IMR-90 (cell line): ENCODE measurements around the gene KIAA0232. TPM values are rescaled to one million over a fixed set of nuclear protein-coding genes. Genes with fewer than 3 reads are reported as not detected.
A peak's percentile ranks its signal among the peaks of the same experiment; 100 is the strongest.

ENCODE experiments used
- ATAC-seq: fragments of 200-7000 bp; cut with Tn5 transposase; 2 replicates; pipeline ENCODE4 v1.9.1; 2020; ENCODE audit warnings: low read depth, mild to moderate bottlenecking, moderate library complexity
- BruUV-seq: library from RNA; stranded (reverse); fragments of 400-500 nt; replicated peaks from 2 replicates; lab custom pipeline; 2021; lab: Mats Ljungman, UMichigan
- CTCF ChIA-PET: fragments of 300-600 bp; formaldehyde crosslinking; extraction: SDS; loops from one replicate; lab custom pipeline; 2021; ENCODE audit warnings: antibody characterized with exemption; lab: Yijun Ruan, JAX
- POLR2A ChIA-PET: fragments of 300-600 bp; sonication (Branson Sonifier 250); formaldehyde crosslinking; loops from one replicate; lab custom pipeline; 2022; ENCODE audit warnings: antibody characterized with exemption; ENCODE audit not compliant: unreplicated experiment; lab: Charles Lee
- DNase-seq: peaks from one replicate; pipeline ENCODE4 v3.0.0; 2013
- H2AFZ ChIP-seq: replicated peaks from 2 replicates; pipeline ENCODE3; 2013; ENCODE audit warnings: low read length, mild to moderate bottlenecking; ENCODE audit not compliant: poor library complexity
- H2AK5ac ChIP-seq: 2 replicates; pipeline ENCODE4 v1.6.1; 2013; ENCODE audit warnings: low read depth, low read length, inconsistent platforms
- H2AK9ac ChIP-seq: replicated peaks from 2 replicates; pipeline ENCODE3; 2013; ENCODE audit warnings: mild to moderate bottlenecking, low read depth, low read length, moderate library complexity; ENCODE audit not compliant: poor library complexity
- H2BK120ac ChIP-seq: 2 replicates; pipeline ENCODE4 v1.6.1; 2013; ENCODE audit warnings: low read depth, low read length, inconsistent platforms
- H2BK15ac ChIP-seq: 3 replicates; pipeline ENCODE4 v1.6.1; 2013; ENCODE audit warnings: low read depth, low read length, inconsistent platforms
- H2BK20ac ChIP-seq: 2 replicates; pipeline ENCODE4 v1.6.1; 2013; ENCODE audit warnings: low read depth, mild to moderate bottlenecking, inconsistent platforms, low read length, moderate library complexity
- H2BK5ac ChIP-seq: 2 replicates; pipeline ENCODE4 v1.6.1; 2013; ENCODE audit warnings: mild to moderate bottlenecking, low read depth, low read length, inconsistent platforms; ENCODE audit not compliant: poor library complexity, severe bottlenecking
- H3K14ac ChIP-seq: replicated peaks from 2 replicates; pipeline ENCODE4 v1.6.1; 2013; ENCODE audit warnings: low read depth, low read length, inconsistent platforms
- H3K18ac ChIP-seq: 2 replicates; pipeline ENCODE4 v1.6.1; 2013; ENCODE audit warnings: low read depth, low read length, control low read depth
- H3K23ac ChIP-seq: 2 replicates; pipeline ENCODE4 v1.6.1; 2013; ENCODE audit warnings: low read depth, low read length, inconsistent platforms
- H3K27ac ChIP-seq: 2 replicates; pipeline ENCODE4 v1.5.1; 2013; ENCODE audit warnings: mild to moderate bottlenecking, control low read depth, low read length; ENCODE audit not compliant: insufficient read depth
- H3K27me3 ChIP-seq: 2 replicates; pipeline ENCODE4 v1.6.1; 2013; ENCODE audit warnings: low read length; ENCODE audit not compliant: control insufficient read depth, insufficient read depth
- H3K36me3 ChIP-seq: 2 replicates; pipeline ENCODE4 v1.6.1; 2013; ENCODE audit warnings: low read length, mixed read lengths; ENCODE audit not compliant: control insufficient read depth, insufficient read depth
- H3K4ac ChIP-seq: 2 replicates; pipeline ENCODE4 v1.6.1; 2013; ENCODE audit warnings: low read depth, low read length, inconsistent platforms
- H3K4me1 ChIP-seq: 2 replicates; pipeline ENCODE4 v1.6.1; 2013; ENCODE audit warnings: low read length, mixed read lengths; ENCODE audit not compliant: control insufficient read depth, insufficient read depth
- H3K4me2 ChIP-seq: 2 replicates; pipeline ENCODE4 v1.6.1; 2013; ENCODE audit warnings: low read depth, mild to moderate bottlenecking, control low read depth, low read length, moderate library complexity
- H3K4me3 ChIP-seq: 2 replicates; pipeline ENCODE4 v1.5.1; 2013; ENCODE audit warnings: low read depth, mild to moderate bottlenecking, control low read depth, low read length, moderate library complexity; ENCODE audit not compliant: insufficient read depth
- H3K56ac ChIP-seq: 2 replicates; pipeline ENCODE4 v1.6.1; 2013; ENCODE audit warnings: low read length, inconsistent platforms; ENCODE audit not compliant: insufficient read depth; ENCODE audit errors: extremely low read depth
- H3K79me1 ChIP-seq, 2 experiments: 2 replicates each; pipeline ENCODE4 v1.6.1; 2013; ENCODE audit warnings: low read length in 2 of 2, inconsistent platforms in 1 of 2, low read depth in 1 of 2
- H3K9ac ChIP-seq: 2 replicates; pipeline ENCODE4 v1.6.1; 2013; ENCODE audit warnings: low read depth, low read length, control low read depth
- H3K9me1 ChIP-seq: 2 replicates; pipeline ENCODE4 v1.6.1; 2013; ENCODE audit warnings: low read length, inconsistent platforms; ENCODE audit not compliant: insufficient read depth
- H3K9me3 ChIP-seq: 2 replicates; pipeline ENCODE4 v1.6.1; 2013; ENCODE audit warnings: low read length; ENCODE audit not compliant: control insufficient read depth, insufficient read depth
- H4K20me1 ChIP-seq: 2 replicates; pipeline ENCODE4 v1.6.1; 2013; ENCODE audit warnings: low read length, inconsistent platforms; ENCODE audit not compliant: insufficient read depth
- H4K5ac ChIP-seq: 2 replicates; pipeline ENCODE4 v1.6.1; 2013; ENCODE audit warnings: mild to moderate bottlenecking, low read depth, low read length, control low read depth
- H4K8ac ChIP-seq, 2 experiments: 2 replicates each; pipeline ENCODE4 v1.6.1; 2013; ENCODE audit warnings: low read depth in 2 of 2, low read length in 2 of 2, control low read depth in 1 of 2, inconsistent platforms in 1 of 2
- H4K91ac ChIP-seq: 2 replicates; pipeline ENCODE4 v1.6.1; 2013; ENCODE audit warnings: low read depth, low read length, inconsistent platforms; ENCODE audit not compliant: insufficient read depth
- BHLHE40 ChIP-seq: fragments of 150-350 bp; IDR thresholded peaks from 2 replicates; pipeline ENCODE4 v1.6.1; 2016; ENCODE audit warnings: mild to moderate bottlenecking, low read depth, low read length
- CEBPB ChIP-seq: IDR thresholded peaks from 2 replicates; pipeline ENCODE4 v1.6.1; 2012; ENCODE audit warnings: low read depth, low read length, improper control_type of control experiment
- FOS ChIP-seq: fragments of 150-350 bp; IDR thresholded peaks from 2 replicates; pipeline ENCODE4 v1.6.1; 2016; ENCODE audit warnings: low read depth, low read length
- MAFK ChIP-seq: IDR thresholded peaks from 2 replicates; pipeline ENCODE4 v1.6.1; 2012; ENCODE audit warnings: low read depth, low read length, improper control_type of control experiment
- MAZ ChIP-seq: IDR thresholded peaks from 2 replicates; pipeline ENCODE4 v1.6.1; 2012; ENCODE audit warnings: low read depth, mild to moderate bottlenecking, low read length, improper control_type of control experiment, moderate library complexity, borderline replicate concordance
- MXI1 ChIP-seq: IDR thresholded peaks from 2 replicates; pipeline ENCODE4 v1.6.1; 2012; ENCODE audit warnings: low read depth, mild to moderate bottlenecking, low read length, moderate library complexity, borderline replicate concordance
- POLR2A ChIP-seq: IDR thresholded peaks from 2 replicates; pipeline ENCODE4 v1.6.1; 2012; ENCODE audit warnings: mild to moderate bottlenecking, low read depth, low read length
- RCOR1 ChIP-seq: IDR thresholded peaks from 2 replicates; pipeline ENCODE4 v1.6.1; 2012; ENCODE audit warnings: mild to moderate bottlenecking, low read length, improper control_type of control experiment; ENCODE audit not compliant: insufficient replicate concordance
- WGBS, 2 experiments: methylation state at CpG; one replicate each; pipeline versions ENCODE4 v1.1.5 to v1.1.7; 2013; ENCODE audit warnings: missing lambda C conversion rate in 2 of 2; ENCODE audit not compliant: insufficient read length in 1 of 2; ENCODE audit errors: extremely low coverage in 2 of 2; 5-methylcytosine and 5-hydroxymethylcytosine counted together
- dilution Hi-C: fragments of 300-500 bp; cut with HindIII; formaldehyde crosslinking; loops from one replicate; pipeline ENCODE4 v1.14.3; 2018; ENCODE audit warnings: low sequenced_read_pairs; ENCODE audit not compliant: unreplicated experiment
- in situ Hi-C: fragments of 300-500 bp; cut with MboI; formaldehyde crosslinking; loops from 3 replicates; pipeline ENCODE4 v1.14.3; 2019; ENCODE audit warnings: low sequenced_read_pairs, inconsistent platforms, mixed read lengths
- intact Hi-C: fragments of 100-400 bp; cut with micrococcal nuclease; formaldehyde crosslinking; loops from 2 replicates; pipeline ENCODE4 v1.10.0; 2022
- polyA plus RNA-seq, 3 experiments: library from polyadenylated mRNA; depleted of rRNA; stranded (reverse); fragments of >200 nt; gene quantifications; 2 replicates each; pipeline ENCODE4 v1.2.3, GENCODE V29; 2012; ENCODE audit warnings: low replicate concordance in 1 of 3
- total RNA-seq: library from RNA; depleted of rRNA; stranded (reverse); fragments of >200 nt; gene quantifications from 2 replicates; pipeline ENCODE4 v1.2.3, GENCODE V29; 2012
- TF ChIP-seq, protein P1 (sequence below): conservative IDR thresholded peaks from 2 replicates; pipeline ENCODE4 v1.5.1; 2012; ENCODE audit warnings: mild to moderate bottlenecking, low read depth, low read length, improper control_type of control experiment

Gene KIAA0232
- total and polyA plus RNA-seq, 2 of the 4 experiments (the other 2 are of a cell fraction), result 6.8 to 19.5 TPM

DNA sequence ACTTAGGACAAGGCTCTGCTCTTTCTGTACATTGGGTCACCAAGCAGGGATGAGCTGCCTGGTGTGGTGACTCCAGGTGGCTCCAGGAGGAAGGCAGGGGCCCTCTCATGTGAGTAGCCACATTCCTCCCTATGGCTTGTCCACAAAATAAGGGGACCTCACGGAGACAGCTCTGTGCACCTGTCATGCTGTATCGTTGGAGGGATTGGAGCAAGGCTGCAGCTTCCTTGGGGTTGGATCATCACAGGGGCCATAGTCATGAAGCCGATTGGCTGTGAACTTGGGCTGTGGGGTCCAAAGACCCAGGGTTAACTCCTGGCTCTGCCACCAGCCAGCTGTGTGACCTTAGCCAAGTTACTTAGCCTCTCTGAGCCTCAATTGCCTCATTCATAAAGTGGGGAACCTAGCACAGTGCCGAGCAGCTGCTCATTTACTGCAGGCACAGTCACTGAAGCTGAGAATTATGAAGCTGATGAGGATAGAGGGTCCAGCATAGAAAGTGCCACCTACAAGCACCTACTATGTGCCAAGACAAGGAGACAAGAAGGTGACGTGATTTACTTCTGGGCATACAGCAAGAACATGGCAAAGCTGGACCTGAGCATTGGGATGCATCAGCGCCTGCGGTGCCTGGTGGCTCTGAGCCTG is 11.8 kb upstream of the KIAA0232 start:
- H2AK9ac ChIP-seq, result no peak overlapping the region
- H3K27me3 ChIP-seq, result peaks cover 23% of the 10 kb centered on the region
- no peak overlapping the region for H3K18ac ChIP-seq
- no peak for ATAC-seq
- no peaks in the 10 kb centered on the region; the same call in 1 of the 2 replicates for H3K9me3 ChIP-seq
- no peak overlapping the region for H3K4ac ChIP-seq
- H4K5ac ChIP-seq, result no peak overlapping the region
- no peak overlapping the region for H3K4me3 ChIP-seq
- H2AFZ ChIP-seq, result peak overlapping the region; percentile 25
- H3K27ac ChIP-seq, result no peak overlapping the region
- H3K79me1 ChIP-seq, result no peaks in the 10 kb centered on the region
- dilution Hi-C loops, result no loop called here
- no peak overlapping the region for H3K23ac ChIP-seq
- no peak for DNase-seq
- no peak overlapping the region for H3K9ac ChIP-seq
- H3K14ac ChIP-seq, result no peak overlapping the region
- H2BK15ac ChIP-seq, result no peak overlapping the region
- H3K4me1 ChIP-seq, result peaks cover 3% of the 10 kb centered on the region
- no peak overlapping the region for H3K4me2 ChIP-seq
- no peak overlapping the region for H2AK5ac ChIP-seq
- H2BK5ac ChIP-seq, result no peak overlapping the region
- CTCF ChIA-PET, result interaction anchor here (0.6 kb wide), 1 partner anchor 22 kb away, joined by 3 read pairs; no protein-coding TSS in a partner anchor
- in situ Hi-C loops, result no loop called here
- no peak overlapping the region for H3K56ac ChIP-seq
- H2BK20ac ChIP-seq, result no peak overlapping the region
- H2BK120ac ChIP-seq, result no peak overlapping the region
- intact Hi-C loops, result no loop called here
- POLR2A ChIA-PET, result no interaction called here
- no peaks in the 10 kb centered on the region for H3K9me1 ChIP-seq
- no peaks in the 10 kb centered on the region for H4K20me1 ChIP-seq
- H3K36me3 ChIP-seq, result no peaks in the 10 kb centered on the region
- H4K91ac ChIP-seq, result no peak overlapping the region
- no peak overlapping the region for H4K8ac ChIP-seq
- no TSS peak for BruUV-seq
- TF ChIP-seq BHLHE40 (no peak), MXI1 (no peak), MAZ (no peak), POLR2A (no peak), FOS (no peak), RCOR1 (no peak), CEBPB (no peak), MAFK (no peak)
- TF ChIP-seq, protein P1, sequence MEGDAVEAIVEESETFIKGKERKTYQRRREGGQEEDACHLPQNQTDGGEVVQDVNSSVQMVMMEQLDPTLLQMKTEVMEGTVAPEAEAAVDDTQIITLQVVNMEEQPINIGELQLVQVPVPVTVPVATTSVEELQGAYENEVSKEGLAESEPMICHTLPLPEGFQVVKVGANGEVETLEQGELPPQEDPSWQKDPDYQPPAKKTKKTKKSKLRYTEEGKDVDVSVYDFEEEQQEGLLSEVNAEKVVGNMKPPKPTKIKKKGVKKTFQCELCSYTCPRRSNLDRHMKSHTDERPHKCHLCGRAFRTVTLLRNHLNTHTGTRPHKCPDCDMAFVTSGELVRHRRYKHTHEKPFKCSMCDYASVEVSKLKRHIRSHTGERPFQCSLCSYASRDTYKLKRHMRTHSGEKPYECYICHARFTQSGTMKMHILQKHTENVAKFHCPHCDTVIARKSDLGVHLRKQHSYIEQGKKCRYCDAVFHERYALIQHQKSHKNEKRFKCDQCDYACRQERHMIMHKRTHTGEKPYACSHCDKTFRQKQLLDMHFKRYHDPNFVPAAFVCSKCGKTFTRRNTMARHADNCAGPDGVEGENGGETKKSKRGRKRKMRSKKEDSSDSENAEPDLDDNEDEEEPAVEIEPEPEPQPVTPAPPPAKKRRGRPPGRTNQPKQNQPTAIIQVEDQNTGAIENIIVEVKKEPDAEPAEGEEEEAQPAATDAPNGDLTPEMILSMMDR, result no peak
- WGBS, 2 experiments, result 83% methylated on average over 1 of the region's 7 CpGs; no CpG with 5 or more reads in 1 of the 2 experiments
